PFSK-1 (cell line): Measurements from ENCODE around the gene MIOS.

Experiments
- FOXP2 ChIP-seq: optimal IDR thresholded peaks from 2 replicates; pipeline ENCODE3; 2011; ENCODE audit warnings: borderline replicate concordance, control low read depth, inconsistent platforms; ENCODE audit not compliant: insufficient read depth; ENCODE audit errors: extremely low read length, extremely low read depth
- POLR2AphosphoS5 ChIP-seq: IDR thresholded peaks from 2 replicates; pipeline ENCODE4 v1.6.1; 2012; ENCODE audit warnings: low read depth, mild to moderate bottlenecking, control low read depth, low read length, moderate library complexity
- SIN3A ChIP-seq: IDR thresholded peaks from 2 replicates; pipeline ENCODE4 v1.6.1; 2012; ENCODE audit warnings: mild to moderate bottlenecking, low read length, moderate library complexity, borderline replicate concordance; ENCODE audit not compliant: insufficient read depth
- TAF1 ChIP-seq: IDR thresholded peaks from 2 replicates; pipeline ENCODE4 v1.6.1; 2012; ENCODE audit warnings: low read length, control low read depth, borderline replicate concordance; ENCODE audit not compliant: insufficient read depth
- TF ChIP-seq, protein P1 (sequence below), 2 experiments: IDR thresholded peaks; 2 replicates each; pipeline versions ENCODE4 v1.6.1 to v1.8.0; 2011 to 2012; ENCODE audit warnings: low read depth in 2 of 2, low read length in 2 of 2, control low read depth in 1 of 2, inconsistent platforms in 1 of 2, mild to moderate bottlenecking in 1 of 2, moderate library complexity in 1 of 2; ENCODE audit not compliant: insufficient read depth in 1 of 2

Gene MIOS

DNA sequence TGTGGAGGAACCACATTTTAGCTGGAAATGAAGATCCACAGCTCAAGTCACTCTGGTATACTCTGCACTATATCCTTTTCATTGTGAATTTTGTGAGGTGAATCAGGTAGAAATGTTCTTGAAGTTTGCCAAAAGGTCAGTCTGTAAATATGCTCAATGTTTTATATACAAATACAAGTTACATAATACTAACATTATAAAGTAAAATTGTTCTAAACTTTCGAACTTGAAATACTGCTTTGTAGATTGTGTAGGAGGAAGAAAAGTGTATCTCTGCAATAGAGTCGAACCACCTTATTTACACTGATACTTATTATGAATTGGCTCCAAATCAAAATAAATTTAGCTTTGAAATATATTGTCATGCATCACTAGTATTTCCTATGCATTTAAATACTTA lies 7.0 kb downstream of the MIOS start:
- TF ChIP-seq, protein P1, sequence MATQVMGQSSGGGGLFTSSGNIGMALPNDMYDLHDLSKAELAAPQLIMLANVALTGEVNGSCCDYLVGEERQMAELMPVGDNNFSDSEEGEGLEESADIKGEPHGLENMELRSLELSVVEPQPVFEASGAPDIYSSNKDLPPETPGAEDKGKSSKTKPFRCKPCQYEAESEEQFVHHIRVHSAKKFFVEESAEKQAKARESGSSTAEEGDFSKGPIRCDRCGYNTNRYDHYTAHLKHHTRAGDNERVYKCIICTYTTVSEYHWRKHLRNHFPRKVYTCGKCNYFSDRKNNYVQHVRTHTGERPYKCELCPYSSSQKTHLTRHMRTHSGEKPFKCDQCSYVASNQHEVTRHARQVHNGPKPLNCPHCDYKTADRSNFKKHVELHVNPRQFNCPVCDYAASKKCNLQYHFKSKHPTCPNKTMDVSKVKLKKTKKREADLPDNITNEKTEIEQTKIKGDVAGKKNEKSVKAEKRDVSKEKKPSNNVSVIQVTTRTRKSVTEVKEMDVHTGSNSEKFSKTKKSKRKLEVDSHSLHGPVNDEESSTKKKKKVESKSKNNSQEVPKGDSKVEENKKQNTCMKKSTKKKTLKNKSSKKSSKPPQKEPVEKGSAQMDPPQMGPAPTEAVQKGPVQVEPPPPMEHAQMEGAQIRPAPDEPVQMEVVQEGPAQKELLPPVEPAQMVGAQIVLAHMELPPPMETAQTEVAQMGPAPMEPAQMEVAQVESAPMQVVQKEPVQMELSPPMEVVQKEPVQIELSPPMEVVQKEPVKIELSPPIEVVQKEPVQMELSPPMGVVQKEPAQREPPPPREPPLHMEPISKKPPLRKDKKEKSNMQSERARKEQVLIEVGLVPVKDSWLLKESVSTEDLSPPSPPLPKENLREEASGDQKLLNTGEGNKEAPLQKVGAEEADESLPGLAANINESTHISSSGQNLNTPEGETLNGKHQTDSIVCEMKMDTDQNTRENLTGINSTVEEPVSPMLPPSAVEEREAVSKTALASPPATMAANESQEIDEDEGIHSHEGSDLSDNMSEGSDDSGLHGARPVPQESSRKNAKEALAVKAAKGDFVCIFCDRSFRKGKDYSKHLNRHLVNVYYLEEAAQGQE (IDR thresholded peaks at IDR 0.05; ENCODE audit: insufficient read depth in 1 of 2, low read depth in 2 of 2, low read length in 2 of 2) = no peak
- TF ChIP-seq SIN3A (no peak), FOXP2 (no peak), TAF1 (no peak), POLR2AphosphoS5 (no peak)

DNA sequence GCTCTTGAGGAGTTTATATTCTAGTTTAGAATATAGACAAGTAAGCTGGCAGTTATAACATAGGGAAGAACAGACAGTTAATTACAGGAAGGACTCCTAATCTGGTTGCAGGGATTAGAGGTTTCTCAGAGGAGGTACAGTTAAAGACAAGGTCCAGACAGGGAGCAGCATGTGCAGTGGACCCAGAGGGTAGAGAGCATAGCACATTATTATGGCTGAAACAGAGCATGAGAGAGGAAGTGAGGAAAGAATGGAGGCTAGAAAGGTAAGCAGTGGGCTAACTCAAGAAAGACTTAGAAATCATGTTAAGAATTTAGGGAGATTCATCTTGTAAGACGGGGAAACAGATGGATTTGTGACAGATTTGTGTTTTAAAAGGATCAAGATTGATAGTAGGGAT lies 9.7 kb downstream of the MIOS start:
- TF ChIP-seq FOXP2 (no peak), TAF1 (no peak)
- TF ChIP-seq, protein P1 (IDR thresholded peaks at IDR 0.05; ENCODE audit: insufficient read depth in 1 of 2, low read depth in 2 of 2, low read length in 2 of 2) = no peak

DNA sequence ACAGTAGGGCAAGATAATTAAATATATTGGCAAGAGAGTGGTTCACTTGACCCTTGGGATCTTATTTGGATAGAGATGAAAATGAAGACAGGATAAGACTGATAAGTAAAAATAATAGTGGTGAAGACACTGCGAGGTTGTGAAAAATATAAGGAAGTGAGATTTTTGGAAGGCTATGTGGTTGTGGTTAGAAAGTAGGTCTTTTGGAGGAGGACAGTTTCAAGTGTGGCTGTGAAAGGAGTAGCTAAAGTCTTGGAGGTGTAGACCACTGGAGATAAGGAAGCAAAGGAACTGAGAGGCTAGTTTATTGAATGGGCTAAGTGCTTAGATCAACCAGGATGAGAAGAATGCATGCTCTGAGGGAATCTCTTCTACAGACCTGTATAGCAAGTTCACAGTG lies 11.2 kb downstream of the MIOS start:
- TF ChIP-seq SIN3A = no peak
- TF ChIP-seq, protein P1 (IDR thresholded peaks at IDR 0.05; ENCODE audit: insufficient read depth in 1 of 2, low read depth in 2 of 2, low read length in 2 of 2) = no peak
- TF ChIP-seq FOXP2 = no peak
- TF ChIP-seq POLR2AphosphoS5 = no peak
- TF ChIP-seq TAF1 = no peak

DNA sequence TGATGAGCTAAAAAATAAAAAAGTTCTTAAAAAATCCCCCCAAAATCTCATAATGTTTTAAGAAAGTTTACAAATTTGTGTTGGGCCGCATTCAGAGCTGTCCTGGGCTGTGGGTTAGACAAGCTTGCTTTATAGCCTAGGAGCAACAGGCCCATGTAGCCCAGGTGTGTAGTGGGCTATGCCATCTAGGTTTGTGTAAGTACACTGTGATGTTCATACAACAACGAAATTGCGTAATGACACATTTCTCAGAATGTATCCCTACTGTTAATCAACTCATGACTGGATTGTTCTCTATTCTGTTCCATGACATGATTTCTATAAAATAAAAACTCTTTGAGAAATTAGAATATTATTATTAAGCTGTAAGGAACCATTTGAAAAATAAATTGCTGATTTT lies 13.0 kb downstream of the MIOS start:
- TF ChIP-seq FOXP2 = no peak
- TF ChIP-seq SIN3A = no peak
- TF ChIP-seq, protein P1 (IDR thresholded peaks at IDR 0.05; ENCODE audit: insufficient read depth in 1 of 2, low read depth in 2 of 2, low read length in 2 of 2) = no peak
- no peak for TF ChIP-seq POLR2AphosphoS5
- no peak for TF ChIP-seq TAF1

DNA sequence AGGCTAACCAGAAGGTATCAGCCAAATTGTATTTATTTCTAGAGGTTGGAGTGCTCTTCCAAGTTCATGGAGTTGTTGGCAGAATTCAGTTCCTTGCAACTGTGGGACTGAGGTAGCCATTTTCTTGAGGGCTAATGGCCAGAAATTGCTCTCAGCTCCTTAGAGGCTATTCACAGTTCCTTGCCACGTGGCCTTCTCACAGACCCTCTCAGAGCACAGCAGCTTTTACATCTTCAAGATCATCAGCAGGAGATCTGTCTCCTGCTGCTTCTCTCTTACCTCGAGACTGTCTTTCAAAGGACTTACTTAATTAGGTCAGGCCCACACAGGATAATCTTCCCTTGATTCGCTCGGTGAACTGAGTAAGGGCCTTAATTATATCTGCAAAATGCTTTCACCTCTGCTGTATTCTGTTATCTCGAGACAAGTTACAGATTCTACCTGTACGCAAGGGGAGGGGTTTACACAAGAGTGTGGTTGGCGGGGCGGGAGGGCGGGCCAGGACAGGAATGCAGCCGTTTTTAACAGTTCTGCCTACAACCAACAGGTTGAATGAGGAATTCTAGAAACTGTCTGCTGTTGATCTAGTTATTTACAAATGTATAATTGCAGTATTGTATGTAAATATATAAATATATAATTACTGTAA lies 15.0 kb downstream of the MIOS start:
- TF ChIP-seq SIN3A (no peak), FOXP2 (no peak), POLR2AphosphoS5 (no peak), TAF1 (no peak)
- TF ChIP-seq, protein P1 (IDR thresholded peaks at IDR 0.05; ENCODE audit: insufficient read depth in 1 of 2, low read depth in 2 of 2, low read length in 2 of 2) = no peak
